ENCODE results near the gene CNMD. TPM values are rescaled to one million over a fixed set of nuclear protein-coding genes. Genes with fewer than 3 reads are reported as not detected.
"Not testable (repeated sequence)": the region's sequence is repeated elsewhere in the genome, so short reads cannot be mapped to it uniquely, and the experiment has no call there.

The CNMD gene
- total and polyA plus RNA-seq, 2 of the 4 experiments (the other 2 are of a cell fraction) = not detected

- WGBS, 2 experiments (ENCODE audit: extremely low coverage in 2 of 2, insufficient read length in 1 of 2) = no CpG with 5 or more reads among the region's 2 CpGs
- H3K36me3 ChIP-seq (ENCODE audit: control insufficient read depth, insufficient read depth, low read length); H2BK20ac ChIP-seq (ENCODE audit: low read depth, low read length); H3K4me1 ChIP-seq (ENCODE audit: control insufficient read depth, insufficient read depth, low read length); H2AK5ac ChIP-seq (ENCODE audit: low read depth, low read length); POLR2A ChIA-PET (ENCODE audit: unreplicated experiment); H3K18ac ChIP-seq (ENCODE audit: low read depth, low read length); CTCF ChIA-PET; H3K9me1 ChIP-seq (ENCODE audit: insufficient read depth, low read length); DNase-seq; H3K4me2 ChIP-seq (ENCODE audit: low read depth, low read length); H2AK9ac ChIP-seq (replicated peaks; ENCODE audit: low read depth, low read length, poor library complexity); H3K27ac ChIP-seq (ENCODE audit: insufficient read depth, low read length); H3K9me3 ChIP-seq (ENCODE audit: control insufficient read depth, insufficient read depth, low read length); ATAC-seq (ENCODE audit: low read depth); H4K5ac ChIP-seq (ENCODE audit: low read depth, low read length); H2AFZ ChIP-seq (replicated peaks; ENCODE audit: low read length, poor library complexity); H3K4ac ChIP-seq (ENCODE audit: low read depth, low read length); H3K27me3 ChIP-seq (ENCODE audit: control insufficient read depth, insufficient read depth, low read length); BruUV-seq (replicated peaks); H3K56ac ChIP-seq (ENCODE audit: extremely low read depth, insufficient read depth, low read length); H4K20me1 ChIP-seq (ENCODE audit: insufficient read depth, low read length); H4K91ac ChIP-seq (ENCODE audit: insufficient read depth, low read depth, low read length); H2BK15ac ChIP-seq (ENCODE audit: low read depth, low read length); dilution Hi-C loops (cut with HindIII; ENCODE audit: low sequenced_read_pairs, unreplicated experiment); H4K8ac ChIP-seq (ENCODE audit: low read depth in 2 of 2, low read length in 2 of 2); H3K23ac ChIP-seq (ENCODE audit: low read depth, low read length); H3K9ac ChIP-seq (ENCODE audit: low read depth, low read length); H2BK120ac ChIP-seq (ENCODE audit: low read depth, low read length); in situ Hi-C loops (cut with MboI; ENCODE audit: low sequenced_read_pairs); H3K79me1 ChIP-seq (ENCODE audit: low read depth in 1 of 2, low read length in 2 of 2); intact Hi-C loops (cut with micrococcal nuclease); H3K14ac ChIP-seq (replicated peaks; ENCODE audit: low read depth, low read length); H2BK5ac ChIP-seq (ENCODE audit: low read depth, low read length, poor library complexity, severe bottlenecking); H3K4me3 ChIP-seq (ENCODE audit: insufficient read depth, low read depth, low read length): not testable (repeated sequence)
Measured at GRCh38 chr13:52721356-52721755, 18.3 kb downstream of the CNMD start.

- H2BK20ac ChIP-seq (ENCODE audit: low read depth, low read length); H3K18ac ChIP-seq (ENCODE audit: low read depth, low read length); H3K4me2 ChIP-seq (ENCODE audit: low read depth, low read length); in situ Hi-C loops (cut with MboI; ENCODE audit: low sequenced_read_pairs); H2BK120ac ChIP-seq (ENCODE audit: low read depth, low read length); H2BK5ac ChIP-seq (ENCODE audit: low read depth, low read length, poor library complexity, severe bottlenecking); H4K5ac ChIP-seq (ENCODE audit: low read depth, low read length); H3K9ac ChIP-seq (ENCODE audit: low read depth, low read length); H3K36me3 ChIP-seq (ENCODE audit: control insufficient read depth, insufficient read depth, low read length); H3K27me3 ChIP-seq (ENCODE audit: control insufficient read depth, insufficient read depth, low read length); H2AFZ ChIP-seq (replicated peaks; ENCODE audit: low read length, poor library complexity); H3K27ac ChIP-seq (ENCODE audit: insufficient read depth, low read length); H3K14ac ChIP-seq (replicated peaks; ENCODE audit: low read depth, low read length); H3K56ac ChIP-seq (ENCODE audit: extremely low read depth, insufficient read depth, low read length); H3K9me3 ChIP-seq (ENCODE audit: control insufficient read depth, insufficient read depth, low read length); H2BK15ac ChIP-seq (ENCODE audit: low read depth, low read length); DNase-seq; H3K4ac ChIP-seq (ENCODE audit: low read depth, low read length); CTCF ChIA-PET; H3K9me1 ChIP-seq (ENCODE audit: insufficient read depth, low read length); H2AK9ac ChIP-seq (replicated peaks; ENCODE audit: low read depth, low read length, poor library complexity); ATAC-seq (ENCODE audit: low read depth); H4K20me1 ChIP-seq (ENCODE audit: insufficient read depth, low read length); dilution Hi-C loops (cut with HindIII; ENCODE audit: low sequenced_read_pairs, unreplicated experiment); BruUV-seq (replicated peaks); H4K91ac ChIP-seq (ENCODE audit: insufficient read depth, low read depth, low read length); H4K8ac ChIP-seq (ENCODE audit: low read depth in 2 of 2, low read length in 2 of 2); POLR2A ChIA-PET (ENCODE audit: unreplicated experiment); H3K4me1 ChIP-seq (ENCODE audit: control insufficient read depth, insufficient read depth, low read length); intact Hi-C loops (cut with micrococcal nuclease); H3K23ac ChIP-seq (ENCODE audit: low read depth, low read length); H2AK5ac ChIP-seq (ENCODE audit: low read depth, low read length); H3K4me3 ChIP-seq (ENCODE audit: insufficient read depth, low read depth, low read length); H3K79me1 ChIP-seq (ENCODE audit: low read depth in 1 of 2, low read length in 2 of 2): not testable (repeated sequence)
- WGBS, 2 experiments (ENCODE audit: extremely low coverage in 2 of 2, insufficient read length in 1 of 2) = no CpG with 5 or more reads among the region's 7 CpGs
Measured at GRCh38 chr13:52720904-52721303, 18.7 kb downstream of the CNMD start.
